GM18858 (cell line): Measurements from ENCODE around the gene PRSS8.
"Not testable (repeated sequence)": the region's sequence is repeated elsewhere in the genome, so short reads cannot be mapped to it uniquely, and the experiment has no call there.

ENCODE experiments used
- ATAC-seq: cut with Tn5 transposase; IDR thresholded peaks from one replicate; pipeline ENCODE4 v1.9.1; 2021; ENCODE audit not compliant: unreplicated experiment

Gene PRSS8

DNA sequence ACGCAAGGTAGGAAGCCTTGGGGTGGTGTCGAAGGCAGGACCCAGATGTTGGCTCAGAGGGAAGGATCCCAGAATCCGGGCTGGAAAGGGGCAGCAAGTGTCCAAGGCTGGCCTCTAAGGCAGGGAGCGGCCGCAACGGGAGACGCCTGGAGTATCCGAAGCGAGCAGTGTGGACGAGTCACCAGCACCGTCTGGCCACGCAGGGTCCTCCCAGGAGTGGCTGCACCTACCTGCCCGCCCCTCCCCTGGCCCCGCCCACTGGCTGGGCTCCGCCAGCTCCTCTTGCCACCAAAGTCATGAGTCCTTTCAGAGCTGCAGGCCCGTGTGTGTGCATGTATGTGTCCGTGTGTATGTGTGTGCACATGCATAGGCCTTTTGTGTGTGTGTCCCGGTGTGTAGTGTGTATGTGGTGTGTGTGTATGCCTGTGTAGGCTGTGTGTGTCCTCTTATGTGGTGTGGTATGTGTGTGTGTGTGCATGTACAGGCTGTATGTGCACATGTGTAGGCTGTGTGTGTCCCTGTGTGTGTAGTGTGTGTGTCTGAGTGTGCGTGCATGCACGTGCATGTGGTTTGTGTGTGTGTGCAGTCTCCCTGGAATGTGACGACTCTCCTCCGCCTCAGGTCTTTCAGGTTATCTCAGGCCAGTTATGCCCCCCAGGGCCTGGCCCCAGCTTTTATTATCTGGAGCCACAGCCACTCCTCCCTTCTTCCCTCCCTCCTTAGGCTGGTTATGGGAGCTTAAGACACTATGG, at the start of gene PRSS8:
Gene PRSS8, minus strand, starts transcription at position 193 of the 752 bp plus-strand sequence. CDS start 229 bp downstream, outside the sequence.
- no peak for ATAC-seq

DNA sequence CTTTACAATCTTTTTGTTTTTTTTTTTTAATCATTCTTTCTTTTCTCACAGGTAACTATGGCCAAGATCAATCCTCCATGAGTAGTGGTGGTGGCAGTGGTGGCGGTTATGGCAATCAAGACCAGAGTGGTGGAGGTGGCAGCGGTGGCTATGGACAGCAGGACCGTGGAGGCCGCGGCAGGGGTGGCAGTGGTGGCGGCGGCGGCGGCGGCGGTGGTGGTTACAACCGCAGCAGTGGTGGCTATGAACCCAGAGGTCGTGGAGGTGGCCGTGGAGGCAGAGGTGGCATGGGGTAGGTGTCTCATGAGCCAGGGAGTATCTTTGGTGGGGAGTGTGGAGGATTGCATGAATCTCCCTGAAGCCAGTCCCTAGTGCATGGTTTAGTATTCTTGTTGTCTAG, 49.4 kb upstream of the PRSS8 start:
- no peak for ATAC-seq

DNA sequence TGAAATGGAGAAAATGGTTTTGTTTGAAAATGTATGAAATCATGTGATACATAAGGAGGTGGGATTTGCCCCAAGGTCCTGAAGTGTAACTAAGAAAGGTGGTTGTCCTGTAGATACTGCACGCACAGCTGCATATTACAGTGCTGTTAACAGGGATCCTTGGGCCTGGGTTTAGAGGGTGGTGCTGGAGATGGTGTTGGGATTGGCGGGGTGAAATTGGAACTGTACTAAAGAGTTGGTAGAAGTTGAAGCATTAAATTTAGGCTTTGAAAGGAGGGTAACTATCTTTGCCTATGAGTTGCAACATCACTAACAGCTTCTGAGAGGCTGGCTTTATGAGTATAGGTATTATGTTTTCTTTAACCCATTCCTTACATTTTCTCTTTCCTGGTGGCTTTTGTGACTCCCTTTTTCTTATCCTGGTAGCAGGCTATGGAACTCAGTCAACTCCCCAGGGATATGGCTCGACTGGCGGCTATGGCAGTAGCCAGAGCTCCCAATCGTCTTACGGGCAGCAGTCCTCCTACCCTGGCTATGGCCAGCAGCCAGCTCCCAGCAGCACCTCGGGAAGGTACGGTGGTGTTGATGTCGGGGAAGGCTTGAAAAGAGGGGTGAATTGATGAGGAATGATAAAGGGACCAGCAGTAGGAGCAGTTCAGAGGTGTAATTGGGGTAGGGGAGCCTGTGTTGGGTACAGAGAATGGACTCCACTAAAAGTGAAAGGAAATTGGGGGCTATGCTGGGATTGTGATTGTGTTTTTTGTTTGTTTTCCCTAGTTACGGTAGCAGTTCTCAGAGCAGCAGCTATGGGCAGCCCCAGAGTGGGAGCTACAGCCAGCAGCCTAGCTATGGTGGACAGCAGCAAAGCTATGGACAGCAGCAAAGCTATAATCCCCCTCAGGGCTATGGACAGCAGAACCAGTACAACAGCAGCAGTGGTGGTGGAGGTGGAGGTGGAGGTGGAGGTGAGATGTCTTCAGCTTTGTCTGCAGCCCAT, 48.2 kb upstream of the PRSS8 start:
- no peak for ATAC-seq

- no peak for ATAC-seq
Measured at GRCh38 chr16:31182391-31182790, 46.9 kb upstream of the PRSS8 start.

- no peak for ATAC-seq
Measured at GRCh38 chr16:31181102-31181830, 45.7 kb upstream of the PRSS8 start.

- peak; percentile 41 for ATAC-seq
Measured at GRCh38 chr16:31179747-31180459, 44.4 kb upstream of the PRSS8 start, which contains the start of gene FUS. Gene FUS, plus strand, starts transcription at chr16:31180139. Its CDS starts 76 bp downstream, at chr16:31180215.

DNA sequence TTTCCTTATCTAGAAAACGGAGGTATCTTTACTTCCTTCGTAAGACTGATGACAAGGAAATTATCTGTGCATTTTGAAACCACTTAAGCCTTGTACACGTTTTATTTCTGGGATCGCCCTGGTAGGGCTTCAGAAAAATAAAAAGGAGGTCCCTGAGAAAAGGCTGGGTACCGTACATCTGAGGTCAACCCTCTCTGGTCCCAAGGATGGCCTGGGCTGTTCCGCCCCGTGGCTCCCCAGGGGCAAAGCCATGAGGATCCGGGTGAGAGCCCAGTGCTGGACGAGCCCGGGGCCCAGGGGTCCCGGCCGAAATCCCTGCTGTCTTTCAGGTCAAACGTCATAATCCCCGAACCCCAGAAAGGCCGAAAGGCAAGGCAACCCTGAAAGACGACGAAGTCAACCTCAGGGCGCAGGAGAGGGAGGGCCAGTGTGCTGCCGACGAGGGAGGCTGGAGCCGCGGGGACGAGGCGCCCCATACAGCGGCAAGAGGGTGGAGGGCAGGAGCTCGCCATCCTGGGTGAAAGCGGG, 43.8 kb upstream of the PRSS8 start:
- ATAC-seq: no peak

DNA sequence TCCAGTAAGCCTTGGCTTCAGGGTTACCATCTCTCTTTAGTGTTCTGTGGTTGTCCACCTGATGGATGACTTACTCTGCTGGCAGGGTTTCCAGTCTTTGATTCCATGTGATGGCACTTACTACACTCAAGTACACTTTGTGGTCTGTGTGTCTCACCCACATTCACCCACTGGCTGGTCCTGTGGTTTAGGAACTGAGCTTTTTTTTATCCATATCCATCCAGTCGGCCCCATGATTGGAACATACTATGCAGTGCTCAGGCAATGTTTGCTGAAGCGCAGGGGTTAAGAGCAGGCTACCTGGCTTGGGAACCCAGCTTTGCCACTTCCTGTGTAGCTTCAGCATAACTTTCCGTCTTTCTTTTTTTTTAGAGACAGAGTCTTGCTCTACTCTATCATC, 41.6 kb upstream of the PRSS8 start:
- ATAC-seq: no peak

DNA sequence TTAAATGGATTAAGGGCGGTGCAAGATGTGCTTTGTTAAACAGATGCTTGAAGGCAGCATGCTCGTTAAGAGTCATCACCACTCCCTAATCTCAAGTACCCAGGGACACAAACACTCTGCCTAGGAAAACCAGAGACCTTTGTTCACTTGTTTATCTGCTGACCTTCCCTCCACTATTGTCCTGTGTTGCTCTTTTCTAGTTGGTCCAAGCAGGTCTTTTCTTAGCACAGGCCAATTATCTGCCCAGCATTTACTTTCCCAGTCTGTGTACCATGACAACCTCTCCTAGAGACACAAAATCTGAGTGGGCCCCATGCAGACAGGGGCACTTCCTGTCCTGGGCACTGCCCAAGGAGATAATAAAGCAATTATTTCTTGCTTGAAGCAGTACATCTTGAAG, 34.5 kb upstream of the PRSS8 start:
- not testable (repeated sequence) for ATAC-seq

GRCh38 chr16:31168848-31169247, 33.3 kb upstream of the PRSS8 start:
- no peak for ATAC-seq

- ATAC-seq: no peak
Measured at GRCh38 chr16:31167315-31167714, 31.8 kb upstream of the PRSS8 start.

DNA sequence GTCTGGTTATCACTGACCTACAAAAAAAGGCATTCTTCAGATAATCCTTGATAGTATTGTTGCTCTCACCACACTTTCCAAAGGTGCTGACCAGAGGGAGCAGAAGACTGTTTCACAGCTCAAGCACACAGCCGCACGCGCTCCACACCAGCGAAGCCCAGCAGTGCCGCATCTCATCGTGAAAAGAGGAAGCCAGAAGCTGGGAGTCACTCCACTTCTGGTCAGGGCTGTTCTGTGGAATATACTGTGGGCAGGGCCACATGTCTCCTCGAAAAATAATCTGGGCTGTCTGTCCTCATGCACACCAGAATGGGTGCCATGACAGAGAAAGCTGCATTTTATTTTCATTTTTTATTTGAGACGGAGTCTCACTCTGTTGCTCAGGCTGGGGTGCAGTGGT, 21.6 kb upstream of the PRSS8 start:
- no peak for ATAC-seq

- ATAC-seq: not testable (repeated sequence)
Measured at GRCh38 chr16:31150976-31151375, 15.4 kb upstream of the PRSS8 start.

GRCh38 chr16:31149894-31150890, 14.7 kb upstream of the PRSS8 start, which contains the start of gene PRSS36:
Gene PRSS36, minus strand, starts transcription at chr16:31150066. Its CDS starts 31 bp downstream, at chr16:31150035.
- ATAC-seq: no peak

- ATAC-seq: no peak
Measured at GRCh38 chr16:31149332-31149731, 13.8 kb upstream of the PRSS8 start.

GRCh38 chr16:31148896-31149295, 13.4 kb upstream of the PRSS8 start:
- ATAC-seq: no peak

DNA sequence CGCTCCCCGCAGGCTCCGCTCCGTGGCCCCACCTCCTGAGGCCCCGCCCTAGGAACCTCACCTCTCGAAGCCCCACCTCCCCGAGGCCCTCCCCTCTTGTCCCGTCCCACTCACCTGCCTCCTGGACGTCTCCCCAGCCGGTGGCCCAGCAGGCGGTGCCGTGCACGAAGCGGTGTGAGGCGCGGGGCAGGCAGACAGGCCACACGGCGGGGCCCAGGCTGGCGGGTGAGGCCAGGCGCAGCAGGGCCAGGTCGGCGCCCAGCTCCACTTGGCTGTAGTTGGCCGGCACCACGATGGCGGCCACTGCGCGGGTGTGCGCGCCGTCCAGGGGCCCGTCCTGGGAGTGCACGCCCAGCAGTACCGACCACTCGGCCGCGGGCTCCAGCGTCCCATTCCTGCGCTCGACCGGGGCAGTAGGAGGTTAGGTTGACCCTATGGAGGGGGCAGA, 12.8 kb upstream of the PRSS8 start:
- ATAC-seq: no peak

DNA sequence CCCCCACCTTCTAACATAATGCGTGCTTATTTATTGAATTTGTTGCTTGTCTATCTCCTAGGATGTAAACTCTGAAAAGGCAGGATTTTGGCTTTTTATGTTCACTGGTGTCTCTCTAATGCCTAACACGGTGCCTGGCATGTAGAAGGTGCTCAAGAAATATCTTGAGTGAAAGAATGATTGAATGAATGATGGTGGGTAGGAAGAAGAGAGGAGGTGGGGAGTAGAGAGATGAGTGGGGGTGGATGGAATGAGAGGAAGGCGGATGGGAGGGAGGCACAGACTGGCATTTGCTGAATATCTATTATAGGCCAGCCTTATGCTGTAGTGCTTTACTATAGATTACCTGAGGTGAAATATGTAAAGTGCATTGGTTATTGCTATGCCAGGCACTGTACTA, 12.0 kb upstream of the PRSS8 start:
- ATAC-seq: no peak
